Astrocyte (in vitro differentiated cells and primary cell): Measurements from ENCODE around the gene VDAC2. TPM values are rescaled to one million over a fixed set of nuclear protein-coding genes. Genes with fewer than 3 reads are reported as not detected.

Source experiments
- DNase-seq: peaks from one replicate; pipeline ENCODE4 v3.0.0-alpha.2; 2010; ENCODE audit warnings: low read depth
- FAIRE-seq: peaks from 2 replicates; lab custom pipeline; 2011; peaks lifted over from hg19 to GRCh38; lab: Jason Lieb, UNC
- H2AFZ ChIP-seq: 2 replicates; pipeline ENCODE4 v1.6.0; 2012; ENCODE audit warnings: low read depth, low read length, inconsistent platforms
- H3K27ac ChIP-seq: 2 replicates; pipeline ENCODE4 v1.5.1; 2011; ENCODE audit warnings: low read depth, low read length, inconsistent platforms
- H3K27me3 ChIP-seq: 2 replicates; pipeline ENCODE4 v1.6.0; 2011; ENCODE audit warnings: low read length, inconsistent platforms; ENCODE audit not compliant: insufficient read depth
- H3K36me3 ChIP-seq: 2 replicates; pipeline ENCODE4 v1.5.1; 2011; ENCODE audit warnings: low read length, inconsistent platforms; ENCODE audit not compliant: insufficient read depth
- H3K4me1 ChIP-seq: 2 replicates; pipeline ENCODE4 v1.5.1; 2011; ENCODE audit warnings: low read length, inconsistent platforms; ENCODE audit not compliant: insufficient read depth
- H3K4me2 ChIP-seq: 2 replicates; pipeline ENCODE4 v1.6.0; 2012; ENCODE audit warnings: low read length, inconsistent platforms
- H3K4me3 ChIP-seq: 2 replicates; pipeline ENCODE4 v1.5.1; 2011; ENCODE audit warnings: low read depth, mild to moderate bottlenecking, low read length, inconsistent platforms; ENCODE audit not compliant: insufficient read depth
- H3K79me2 ChIP-seq: 2 replicates; pipeline ENCODE4 v1.6.0; 2012; ENCODE audit warnings: mild to moderate bottlenecking, low read length, inconsistent platforms; ENCODE audit not compliant: insufficient read depth
- H3K9ac ChIP-seq: 2 replicates; pipeline ENCODE4 v1.6.0; 2012; ENCODE audit warnings: mild to moderate bottlenecking, low read length, inconsistent platforms
- H3K9me3 ChIP-seq: 2 replicates; pipeline ENCODE4 v1.5.1; 2012; ENCODE audit warnings: low read depth, mild to moderate bottlenecking, low read length, inconsistent platforms; ENCODE audit not compliant: insufficient read depth
- H4K20me1 ChIP-seq: 2 replicates; pipeline ENCODE4 v1.6.0; 2012; ENCODE audit warnings: low read length, inconsistent platforms; ENCODE audit not compliant: insufficient read depth
- H3K27ac Mint-ChIP-seq: one replicate; pipeline ENCODE4 v1.8.0; 2021; ENCODE audit warnings: mild to moderate bottlenecking, mixed read lengths; ENCODE audit not compliant: unreplicated experiment
- H3K27me3 Mint-ChIP-seq: one replicate; pipeline ENCODE4 v1.8.0; 2021; ENCODE audit warnings: low read depth, mixed read lengths; ENCODE audit not compliant: unreplicated experiment
- H3K36me3 Mint-ChIP-seq: one replicate; pipeline ENCODE4 v1.8.0; 2021; ENCODE audit warnings: low read depth, mixed read lengths; ENCODE audit not compliant: unreplicated experiment
- H3K4me1 Mint-ChIP-seq: one replicate; pipeline ENCODE4 v1.8.0; 2021; ENCODE audit warnings: low read depth, mixed read lengths; ENCODE audit not compliant: unreplicated experiment
- H3K4me3 Mint-ChIP-seq: one replicate; pipeline ENCODE4 v1.8.0; 2021; ENCODE audit warnings: mild to moderate bottlenecking, moderate library complexity, mixed read lengths; ENCODE audit not compliant: unreplicated experiment
- H3K9me3 Mint-ChIP-seq: one replicate; pipeline ENCODE4 v1.8.0; 2021; ENCODE audit warnings: mild to moderate bottlenecking, mixed read lengths; ENCODE audit not compliant: unreplicated experiment
- EZH2 ChIP-seq: IDR thresholded peaks from 2 replicates; pipeline ENCODE4 v1.6.1; 2012; ENCODE audit warnings: mild to moderate bottlenecking, low read length, inconsistent platforms; ENCODE audit not compliant: insufficient read depth
- total RNA-seq: library from RNA; stranded (reverse); gene quantifications from 2 replicates; pipeline ENCODE4 v1.2.1, GENCODE V29; 2021
- TF ChIP-seq, protein P1 (sequence below): IDR thresholded peaks from 2 replicates; pipeline ENCODE4 v1.5.1; 2011; ENCODE audit warnings: low read depth, mild to moderate bottlenecking, inconsistent platforms, low read length, moderate library complexity; ENCODE audit not compliant: insufficient read depth

The VDAC2 gene
- total RNA-seq, 1 donor from 2014 or later: 373 TPM

DNA sequence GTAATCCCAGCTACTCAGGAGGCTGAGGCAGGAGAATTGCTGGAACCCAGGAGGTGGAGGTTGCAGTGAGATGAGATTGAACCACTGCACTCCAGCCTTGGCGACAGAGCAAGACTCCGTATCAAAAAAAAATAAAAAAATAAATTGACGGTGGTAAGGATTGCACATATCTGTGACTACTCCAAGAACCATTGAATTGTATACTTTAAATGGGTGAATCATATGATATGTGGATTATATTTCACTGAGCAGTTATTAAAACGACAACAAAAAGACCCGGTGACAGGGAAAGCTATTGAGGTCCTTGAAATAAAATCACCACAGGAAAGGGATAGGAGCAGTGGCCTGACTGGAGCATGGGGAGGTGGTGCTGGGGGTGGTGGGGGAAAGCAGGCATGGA, 56.3 kb downstream of the VDAC2 start:
- Histone ChIP-seq H3K9me3 (no peaks in the 10 kb centered on the region), H3K27me3 (no peaks in the 10 kb centered on the region), H3K79me2 (no peaks in the 10 kb centered on the region), H3K36me3 (no peaks in the 10 kb centered on the region), H3K4me1 (no peaks in the 10 kb centered on the region), H3K9ac (no peak overlapping the region), H4K20me1 (no peaks in the 10 kb centered on the region), H3K4me3 (no peak overlapping the region), H3K4me2 (no peak overlapping the region), H3K27ac (no peak overlapping the region), H2AFZ (no peak overlapping the region)
- no peak for FAIRE-seq
- no peaks in the 10 kb centered on the region for H3K9me3 Mint-ChIP-seq
- H3K4me1 Mint-ChIP-seq: no peaks in the 10 kb centered on the region
- H3K36me3 Mint-ChIP-seq: no peaks in the 10 kb centered on the region
- no peak overlapping the region for H3K27ac Mint-ChIP-seq
- H3K27me3 Mint-ChIP-seq: peaks cover 4% of the 10 kb centered on the region
- TF ChIP-seq, protein P1, sequence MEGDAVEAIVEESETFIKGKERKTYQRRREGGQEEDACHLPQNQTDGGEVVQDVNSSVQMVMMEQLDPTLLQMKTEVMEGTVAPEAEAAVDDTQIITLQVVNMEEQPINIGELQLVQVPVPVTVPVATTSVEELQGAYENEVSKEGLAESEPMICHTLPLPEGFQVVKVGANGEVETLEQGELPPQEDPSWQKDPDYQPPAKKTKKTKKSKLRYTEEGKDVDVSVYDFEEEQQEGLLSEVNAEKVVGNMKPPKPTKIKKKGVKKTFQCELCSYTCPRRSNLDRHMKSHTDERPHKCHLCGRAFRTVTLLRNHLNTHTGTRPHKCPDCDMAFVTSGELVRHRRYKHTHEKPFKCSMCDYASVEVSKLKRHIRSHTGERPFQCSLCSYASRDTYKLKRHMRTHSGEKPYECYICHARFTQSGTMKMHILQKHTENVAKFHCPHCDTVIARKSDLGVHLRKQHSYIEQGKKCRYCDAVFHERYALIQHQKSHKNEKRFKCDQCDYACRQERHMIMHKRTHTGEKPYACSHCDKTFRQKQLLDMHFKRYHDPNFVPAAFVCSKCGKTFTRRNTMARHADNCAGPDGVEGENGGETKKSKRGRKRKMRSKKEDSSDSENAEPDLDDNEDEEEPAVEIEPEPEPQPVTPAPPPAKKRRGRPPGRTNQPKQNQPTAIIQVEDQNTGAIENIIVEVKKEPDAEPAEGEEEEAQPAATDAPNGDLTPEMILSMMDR: no peak
- TF ChIP-seq EZH2: no peak
- DNase-seq: no peak
- no peak overlapping the region for H3K4me3 Mint-ChIP-seq

DNA sequence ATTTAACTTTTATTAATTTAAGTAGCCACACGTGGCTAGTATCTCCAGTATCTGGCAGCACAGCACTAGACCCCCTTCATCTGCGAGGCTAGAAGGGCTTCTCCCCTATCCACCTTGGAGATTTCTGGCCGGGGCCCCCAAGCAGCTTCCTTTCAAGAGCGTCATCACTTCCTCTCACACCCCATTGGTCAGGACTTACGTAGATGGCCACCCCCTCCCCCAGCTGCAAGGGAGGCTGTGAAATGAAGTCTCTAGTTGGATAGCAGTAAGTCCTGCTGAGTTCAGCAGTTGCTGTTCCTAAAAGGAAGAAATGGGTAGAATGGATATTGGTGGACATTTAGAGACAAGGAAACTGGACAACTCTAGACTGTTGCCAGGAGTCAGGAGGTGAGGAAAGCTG, 59.0 kb downstream of the VDAC2 start:
- H3K27ac ChIP-seq: no peak overlapping the region
- TF ChIP-seq EZH2: no peak
- TF ChIP-seq, protein P1: no peak
- FAIRE-seq (no peak), DNase-seq (no peak)
- Mint-ChIP-seq H3K36me3 (no peaks in the 10 kb centered on the region), H3K4me1 (no peaks in the 10 kb centered on the region), H3K4me3 (no peak overlapping the region), H3K9me3 (no peaks in the 10 kb centered on the region), H3K27ac (no peak overlapping the region), H3K27me3 (peaks cover 3% of the 10 kb centered on the region)
- no peaks in the 10 kb centered on the region for H3K27me3 ChIP-seq
- H2AFZ ChIP-seq: no peak overlapping the region
- H3K9ac ChIP-seq: no peak overlapping the region
- no peaks in the 10 kb centered on the region for H4K20me1 ChIP-seq
- H3K4me1 ChIP-seq: no peaks in the 10 kb centered on the region
- no peak overlapping the region for H3K4me2 ChIP-seq
- H3K4me3 ChIP-seq: no peak overlapping the region
- H3K9me3 ChIP-seq: no peaks in the 10 kb centered on the region
- H3K36me3 ChIP-seq: no peaks in the 10 kb centered on the region
- H3K79me2 ChIP-seq: no peaks in the 10 kb centered on the region

DNA sequence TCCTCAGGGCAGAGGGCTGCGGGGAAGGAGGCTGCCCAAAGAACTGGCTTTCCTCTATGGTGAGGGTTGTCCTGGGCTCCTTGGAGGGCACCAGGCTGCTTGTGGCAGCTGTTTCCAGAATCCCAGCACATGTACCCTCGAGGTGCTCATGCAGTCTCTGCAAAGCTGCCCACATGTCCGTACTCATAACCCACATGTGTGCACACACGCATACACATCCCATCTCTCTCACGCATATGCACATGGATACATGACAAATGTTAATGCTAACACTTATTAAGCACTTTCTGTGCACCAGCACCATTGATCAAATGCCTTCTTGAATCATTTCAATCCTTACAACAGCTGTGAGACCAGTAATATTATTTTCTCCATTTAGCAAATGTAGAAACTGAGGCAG, 61.5 kb downstream of the VDAC2 start:
- no peaks in the 10 kb centered on the region for H4K20me1 ChIP-seq
- no peaks in the 10 kb centered on the region for H3K27me3 ChIP-seq
- no peak overlapping the region for H3K27ac ChIP-seq
- Mint-ChIP-seq H3K4me1 (no peaks in the 10 kb centered on the region), H3K9me3 (no peaks in the 10 kb centered on the region), H3K36me3 (no peaks in the 10 kb centered on the region), H3K27me3 (peaks cover 3% of the 10 kb centered on the region), H3K27ac (no peak overlapping the region), H3K4me3 (no peak overlapping the region)
- DNase-seq: no peak
- no peaks in the 10 kb centered on the region for H3K9me3 ChIP-seq
- FAIRE-seq: no peak
- no peak overlapping the region for H3K4me3 ChIP-seq
- no peaks in the 10 kb centered on the region for H3K36me3 ChIP-seq
- no peaks in the 10 kb centered on the region for H3K4me1 ChIP-seq
- H3K9ac ChIP-seq: no peak overlapping the region
- H3K4me2 ChIP-seq: no peak overlapping the region
- TF ChIP-seq, protein P1: no peak
- TF ChIP-seq EZH2: no peak
- H3K79me2 ChIP-seq: no peaks in the 10 kb centered on the region
- H2AFZ ChIP-seq: no peak overlapping the region
